Calu3 (cell line): ENCODE results near the gene RPS17. TPM values are rescaled to one million over a fixed set of nuclear protein-coding genes. Genes with fewer than 3 reads are reported as not detected.
A peak's percentile ranks its signal among the peaks of the same experiment; 100 is the strongest.
"Not testable (repeated sequence)": the region's sequence is repeated elsewhere in the genome, so short reads cannot be mapped to it uniquely, and the experiment has no call there.

Source experiments
- BruUV-seq: library from RNA; stranded (reverse); fragments of 400-500 nt; replicated peaks from 2 replicates; lab custom pipeline; 2021; lab: Mats Ljungman, UMichigan
- CTCF ChIA-PET: fragments of 300-600 bp; sonication (Branson Sonifier 250); formaldehyde crosslinking; loops from one replicate; lab custom pipeline; 2022; ENCODE audit warnings: antibody characterized with exemption; lab: Charles Lee
- DNase-seq: peaks from one replicate; pipeline ENCODE4 v3.0.0; 2022
- H3K27ac Mint-ChIP-seq: one replicate; pipeline ENCODE4 v1.8.0; 2022; ENCODE audit warnings: mixed read lengths; ENCODE audit not compliant: unreplicated experiment
- H3K27me3 Mint-ChIP-seq: one replicate; pipeline ENCODE4 v1.8.0; 2022; ENCODE audit warnings: mixed read lengths; ENCODE audit not compliant: unreplicated experiment
- H3K36me3 Mint-ChIP-seq: one replicate; pipeline ENCODE4 v1.8.0; 2022; ENCODE audit warnings: mild to moderate bottlenecking, moderate library complexity, mixed read lengths; ENCODE audit not compliant: insufficient read depth, unreplicated experiment
- H3K4me1 Mint-ChIP-seq: one replicate; pipeline ENCODE4 v1.8.0; 2022; ENCODE audit warnings: mild to moderate bottlenecking, low read depth, mixed read lengths; ENCODE audit not compliant: unreplicated experiment
- H3K4me3 Mint-ChIP-seq: one replicate; pipeline ENCODE4 v1.8.0; 2022; ENCODE audit warnings: mild to moderate bottlenecking, low read depth, moderate library complexity, mixed read lengths; ENCODE audit not compliant: unreplicated experiment
- H3K9me3 Mint-ChIP-seq: one replicate; pipeline ENCODE4 v1.8.0; 2022; ENCODE audit warnings: low read depth, mixed read lengths; ENCODE audit not compliant: unreplicated experiment
- CTCF ChIP-seq: fragments of 200-600 bp; IDR thresholded peaks from one replicate; pipeline ENCODE4 v1.8.0; 2022; ENCODE audit warnings: antibody characterized with exemption; ENCODE audit not compliant: unreplicated experiment
- intact Hi-C: fragments of 100-400 bp; cut with micrococcal nuclease; formaldehyde crosslinking; loops from one replicate; pipeline ENCODE4 v1.10.0; 2022; ENCODE audit not compliant: unreplicated experiment
- total RNA-seq: library from RNA; stranded (reverse); gene quantifications from 2 replicates; pipeline ENCODE4 v1.2.3, GENCODE V29; 2022

RPS17 gene
- total RNA-seq, 1 experiment from 2014 or later = 1,695 TPM

- Mint-ChIP-seq H3K27me3 (no peaks in the 10 kb centered on the region), H3K9me3 (no peaks in the 10 kb centered on the region), H3K36me3 (peaks cover 72% of the 10 kb centered on the region), H3K27ac (peak overlapping the region; percentile 96), H3K4me1 (peaks cover 41% of the 10 kb centered on the region), H3K4me3 (peak overlapping the region; percentile 98)
- TF ChIP-seq CTCF = no peak
- CTCF ChIA-PET = interaction anchor here (2.5 kb wide), 1 partner anchor 9 kb away, joined by 15 read pairs; no protein-coding TSS in a partner anchor
- TSS peak; percentile 52 for BruUV-seq
- no peak for DNase-seq
- intact Hi-C loops = no loop called here
Measured at GRCh38 chr15:82538961-82539690, 1.1 kb downstream of the RPS17 start.

- CTCF ChIA-PET = no interaction called here
- intact Hi-C loops = no loop called here
- no TSS peak for BruUV-seq
Measured at GRCh38 chr15:82537351-82537908, 2.8 kb downstream of the RPS17 start.

GRCh38 chr15:82536409-82537350, 3.6 kb downstream of the RPS17 start:
- no TSS peak for BruUV-seq
- Mint-ChIP-seq H3K9me3 (no peaks in the 10 kb centered on the region), H3K27me3 (no peaks in the 10 kb centered on the region), H3K36me3 (peaks cover 80% of the 10 kb centered on the region), H3K4me3 (peak overlapping the region; percentile 98), H3K27ac (peak overlapping the region; percentile 79), H3K4me1 (peaks cover 41% of the 10 kb centered on the region)
- intact Hi-C loops = no loop called here
- CTCF ChIA-PET = no interaction called here
- no peak for DNase-seq
- no peak for TF ChIP-seq CTCF

More at GRCh38 chr15:82537351-82537908, 2.8 kb downstream of the RPS17 start:
- TF ChIP-seq CTCF = no peak
- Mint-ChIP-seq H3K27ac (no peak overlapping the region), H3K4me1 (peaks cover 41% of the 10 kb centered on the region), H3K36me3 (peaks cover 77% of the 10 kb centered on the region), H3K4me3 (peak overlapping the region; percentile 98), H3K9me3 (no peaks in the 10 kb centered on the region), H3K27me3 (no peaks in the 10 kb centered on the region)
- no peak for DNase-seq

- peaks cover 42% of the 10 kb centered on the region for H3K4me1 Mint-ChIP-seq
- TF ChIP-seq CTCF = no peak
- BruUV-seq = no TSS peak
- H3K27ac Mint-ChIP-seq = peak overlapping the region; percentile 79
- CTCF ChIA-PET = no interaction called here
- no peak for DNase-seq
- no peaks in the 10 kb centered on the region for H3K27me3 Mint-ChIP-seq
- intact Hi-C loops = no loop called here
- H3K4me3 Mint-ChIP-seq = no peak overlapping the region
- H3K36me3 Mint-ChIP-seq = peaks cover 73% of the 10 kb centered on the region
- no peaks in the 10 kb centered on the region for H3K9me3 Mint-ChIP-seq
Measured at GRCh38 chr15:82535566-82536408, 4.5 kb downstream of the RPS17 start.

- BruUV-seq, H3K27me3 Mint-ChIP-seq, DNase-seq, H3K4me3 Mint-ChIP-seq, H3K27ac Mint-ChIP-seq, intact Hi-C loops, CTCF ChIA-PET, H3K9me3 Mint-ChIP-seq: not testable (repeated sequence)
- Mint-ChIP-seq H3K4me1 (peaks cover 46% of the 10 kb centered on the region), H3K36me3 (peaks cover 67% of the 10 kb centered on the region)
Measured at GRCh38 chr15:82535151-82535550, 5.1 kb downstream of the RPS17 start.

GRCh38 chr15:82534457-82534861, 5.8 kb downstream of the RPS17 start:
- peak overlapping the region; percentile 36 for H3K27ac Mint-ChIP-seq
- H3K4me3 Mint-ChIP-seq, DNase-seq, BruUV-seq, intact Hi-C loops, CTCF ChIA-PET, H3K9me3 Mint-ChIP-seq, H3K27me3 Mint-ChIP-seq: not testable (repeated sequence)
- H3K4me1 Mint-ChIP-seq = peaks cover 46% of the 10 kb centered on the region
- H3K36me3 Mint-ChIP-seq = peaks cover 60% of the 10 kb centered on the region
